Natural killer cell (primary cell): ENCODE measurements around the gene TVP23A. TPM values are rescaled to one million over a fixed set of nuclear protein-coding genes. Genes with fewer than 3 reads are reported as not detected.
"Not testable (repeated sequence)": the region's sequence is repeated elsewhere in the genome, so short reads cannot be mapped to it uniquely, and the experiment has no call there.

Experiments
- ATAC-seq, 3 donors: fragments of 150-1000 bp in 2 of 3; fragments of 200-7000 bp in 1 of 3; cut with Tn5 transposase; 1 replicate in 1 of 3; 2 replicates in 2 of 3; pipeline ENCODE4 v1.10.0; 2021; ENCODE audit warnings: mild to moderate bottlenecking in 2 of 3, moderate library complexity in 2 of 3
- DNase-seq, 2 donors: peaks; one replicate each; pipeline versions ENCODE4 v3.0.0 to v3.0.0-alpha.2; 2013 to 2021; ENCODE audit warnings: mixed read lengths in 1 of 2
- H3K27ac ChIP-seq: one replicate; pipeline ENCODE4 v1.5.1; 2013; ENCODE audit warnings: mild to moderate bottlenecking, low read length
- H3K27me3 ChIP-seq: one replicate; pipeline ENCODE4 v1.6.1; 2013; ENCODE audit warnings: low read length; ENCODE audit not compliant: control insufficient read depth, insufficient read depth
- H3K36me3 ChIP-seq: one replicate; pipeline ENCODE4 v1.6.1; 2013; ENCODE audit warnings: low read length; ENCODE audit not compliant: control insufficient read depth, insufficient read depth
- H3K4me1 ChIP-seq: one replicate; pipeline ENCODE4 v1.6.1; 2013; ENCODE audit warnings: low read length; ENCODE audit not compliant: control insufficient read depth, insufficient read depth
- H3K4me3 ChIP-seq: one replicate; pipeline ENCODE4 v1.5.1; 2013; ENCODE audit warnings: low read length
- H3K9me3 ChIP-seq: one replicate; pipeline ENCODE4 v1.6.1; 2013; ENCODE audit warnings: low read length; ENCODE audit not compliant: control insufficient read depth, insufficient read depth
- H3K27ac Mint-ChIP-seq, 2 donors: one replicate each; pipeline ENCODE4 v1.8.0; 2022; ENCODE audit warnings: mild to moderate bottlenecking in 2 of 2, mixed read lengths in 2 of 2, moderate library complexity in 1 of 2
- H3K27me3 Mint-ChIP-seq, 2 donors: one replicate each; pipeline ENCODE4 v1.8.0; 2022; ENCODE audit warnings: low read depth in 2 of 2, mixed read lengths in 2 of 2
- H3K36me3 Mint-ChIP-seq: one replicate; pipeline ENCODE4 v1.8.0; 2022; ENCODE audit warnings: mixed read lengths
- H3K4me1 Mint-ChIP-seq, 2 donors: one replicate each; pipeline ENCODE4 v1.8.0; 2022; ENCODE audit warnings: mixed read lengths in 2 of 2
- H3K4me3 Mint-ChIP-seq: one replicate; pipeline ENCODE4 v1.8.0; 2022; ENCODE audit warnings: mild to moderate bottlenecking, moderate library complexity, mixed read lengths
- H3K9me3 Mint-ChIP-seq, 2 donors: one replicate each; pipeline ENCODE4 v1.8.0; 2022; ENCODE audit warnings: mixed read lengths in 2 of 2
- WGBS: methylation state at CpG from one replicate; pipeline ENCODE4 v1.1.7; 2013; ENCODE audit warnings: missing lambda C conversion rate; ENCODE audit not compliant: insufficient coverage; 5-methylcytosine and 5-hydroxymethylcytosine counted together
- intact Hi-C: fragments of 100-400 bp; cut with micrococcal nuclease; formaldehyde crosslinking; loops from one replicate; pipeline ENCODE4 v1.14.2; 2022
- total RNA-seq, 4 donors: library from RNA; stranded (reverse); fragments of 120-200 nt in 1 of 4; gene quantifications; one replicate each; pipeline versions ENCODE4 v1.2.3 to v1.2.4, GENCODE V29; 2013 to 2022
- TF ChIP-seq, protein P1 (sequence below): fragments of 200-600 bp; IDR thresholded peaks from one replicate; pipeline ENCODE4 v1.8.0; 2022; ENCODE audit warnings: antibody characterized with exemption

The TVP23A gene
- total RNA-seq, 3 donors from 2014 or later (not counting 1 experiment from before 2014, with no cell fraction given), result not detected

DNA sequence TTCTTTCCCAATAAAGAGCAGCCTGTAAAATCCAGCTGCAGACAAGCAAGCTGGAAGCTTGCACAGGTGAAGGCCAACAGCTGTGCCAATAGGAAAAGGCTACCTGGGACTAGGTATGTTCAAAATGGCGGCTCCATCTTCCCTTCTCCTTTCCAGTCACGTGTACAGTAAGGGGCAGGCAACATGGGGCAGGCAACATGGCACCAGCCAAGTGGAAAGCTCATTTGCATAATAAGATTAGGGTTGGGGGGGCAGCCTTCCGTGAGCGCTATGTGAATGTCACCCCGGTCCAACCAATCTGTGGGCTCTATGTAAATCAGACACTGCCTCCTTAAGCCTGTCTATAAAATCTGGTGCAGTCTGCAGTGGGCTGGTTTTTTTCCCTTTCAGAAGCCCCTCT is 31.3 kb downstream of the TVP23A start:
- intact Hi-C loops, result no loop called here
- Histone ChIP-seq H3K4me1 (no peaks in the 10 kb centered on the region), H3K27ac (no peak overlapping the region), H3K9me3 (no peaks in the 10 kb centered on the region), H3K27me3 (no peaks in the 10 kb centered on the region), H3K36me3 (no peaks in the 10 kb centered on the region), H3K4me3 (no peak overlapping the region)
- Mint-ChIP-seq H3K4me1 (no peaks in the 10 kb centered on the region), H3K9me3 (no peaks in the 10 kb centered on the region), H3K4me3 (no peak overlapping the region), H3K27ac (no peak overlapping the region), H3K27me3 (no peaks in the 10 kb centered on the region), H3K36me3 (no peaks in the 10 kb centered on the region)
- no peak for ATAC-seq
- WGBS, result 90% methylated on average over 5 of the region's 5 CpGs
- no peak for DNase-seq
- TF ChIP-seq, protein P1, sequence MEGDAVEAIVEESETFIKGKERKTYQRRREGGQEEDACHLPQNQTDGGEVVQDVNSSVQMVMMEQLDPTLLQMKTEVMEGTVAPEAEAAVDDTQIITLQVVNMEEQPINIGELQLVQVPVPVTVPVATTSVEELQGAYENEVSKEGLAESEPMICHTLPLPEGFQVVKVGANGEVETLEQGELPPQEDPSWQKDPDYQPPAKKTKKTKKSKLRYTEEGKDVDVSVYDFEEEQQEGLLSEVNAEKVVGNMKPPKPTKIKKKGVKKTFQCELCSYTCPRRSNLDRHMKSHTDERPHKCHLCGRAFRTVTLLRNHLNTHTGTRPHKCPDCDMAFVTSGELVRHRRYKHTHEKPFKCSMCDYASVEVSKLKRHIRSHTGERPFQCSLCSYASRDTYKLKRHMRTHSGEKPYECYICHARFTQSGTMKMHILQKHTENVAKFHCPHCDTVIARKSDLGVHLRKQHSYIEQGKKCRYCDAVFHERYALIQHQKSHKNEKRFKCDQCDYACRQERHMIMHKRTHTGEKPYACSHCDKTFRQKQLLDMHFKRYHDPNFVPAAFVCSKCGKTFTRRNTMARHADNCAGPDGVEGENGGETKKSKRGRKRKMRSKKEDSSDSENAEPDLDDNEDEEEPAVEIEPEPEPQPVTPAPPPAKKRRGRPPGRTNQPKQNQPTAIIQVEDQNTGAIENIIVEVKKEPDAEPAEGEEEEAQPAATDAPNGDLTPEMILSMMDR, result no peak

DNA sequence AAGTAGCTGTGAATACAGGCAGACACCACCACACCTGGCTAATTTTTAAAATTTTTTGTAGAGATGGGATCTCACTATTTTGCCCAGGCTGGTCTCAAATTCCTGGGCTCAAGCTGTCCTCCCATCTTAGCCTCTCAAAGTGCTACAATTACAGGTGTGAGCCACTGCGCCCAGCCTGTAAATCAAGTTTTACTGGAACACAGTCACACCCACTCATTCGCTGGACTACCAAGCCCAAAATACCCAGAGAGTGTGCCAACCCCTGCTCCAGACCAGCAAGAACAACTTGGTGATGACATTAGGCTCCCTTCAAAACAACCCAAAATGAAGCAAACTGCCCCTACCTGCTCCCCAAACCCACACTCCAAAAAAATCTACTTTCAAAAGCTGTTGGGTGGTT is 36.0 kb downstream of the TVP23A start:
- no peaks in the 10 kb centered on the region for H3K36me3 ChIP-seq
- no peaks in the 10 kb centered on the region for H3K36me3 Mint-ChIP-seq
- H3K9me3 Mint-ChIP-seq, result no peaks in the 10 kb centered on the region
- no peak overlapping the region for H3K27ac Mint-ChIP-seq
- no peak for ATAC-seq
- no peak overlapping the region for H3K27ac ChIP-seq
- H3K4me3 Mint-ChIP-seq, result no peak overlapping the region
- H3K9me3 ChIP-seq, result no peaks in the 10 kb centered on the region
- H3K4me1 Mint-ChIP-seq, result no peaks in the 10 kb centered on the region
- WGBS, result 96% methylated on average over 2 of the region's 2 CpGs
- H3K4me3 ChIP-seq, result no peak overlapping the region
- no peaks in the 10 kb centered on the region for H3K27me3 Mint-ChIP-seq
- H3K27me3 ChIP-seq, result no peaks in the 10 kb centered on the region
- intact Hi-C loops, result no loop called here
- no peaks in the 10 kb centered on the region for H3K4me1 ChIP-seq
- TF ChIP-seq, protein P1, result no peak
- no peak for DNase-seq

DNA sequence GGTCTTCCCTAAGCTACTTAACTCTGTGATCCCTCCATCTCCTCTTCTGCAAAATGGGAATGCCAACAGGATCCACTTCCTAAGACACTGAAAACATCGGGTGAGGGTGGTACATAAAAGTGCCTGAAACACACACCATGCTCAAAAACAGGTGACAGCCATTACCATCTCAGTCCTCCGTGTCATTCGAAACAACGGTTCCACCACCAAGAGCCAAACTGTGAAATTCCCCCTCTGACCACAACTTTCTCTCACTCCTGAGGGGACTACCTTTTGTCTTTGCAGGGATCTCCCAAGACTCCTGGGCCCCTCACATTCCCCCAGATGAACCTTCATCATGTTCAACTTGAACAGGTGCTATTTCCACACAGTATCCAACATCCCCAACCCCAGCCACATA is 38.0 kb downstream of the TVP23A start:
- H3K27me3 Mint-ChIP-seq, result no peaks in the 10 kb centered on the region
- H3K9me3 ChIP-seq, result no peaks in the 10 kb centered on the region
- no peaks in the 10 kb centered on the region for H3K36me3 ChIP-seq
- no peak overlapping the region for H3K4me3 Mint-ChIP-seq
- no peaks in the 10 kb centered on the region for H3K9me3 Mint-ChIP-seq
- no peak overlapping the region for H3K27ac Mint-ChIP-seq
- ATAC-seq, result no peak
- no peak overlapping the region for H3K27ac ChIP-seq
- intact Hi-C loops, result no loop called here
- no peaks in the 10 kb centered on the region for H3K27me3 ChIP-seq
- no peak overlapping the region for H3K4me3 ChIP-seq
- no peak for DNase-seq
- H3K4me1 ChIP-seq, result peaks cover 10% of the 10 kb centered on the region
- TF ChIP-seq, protein P1, result no peak
- peaks cover 0 to 7% of the 10 kb centered on the region in 2 donors for H3K4me1 Mint-ChIP-seq
- 71% methylated on average over 4 of the region's 4 CpGs for WGBS
- H3K36me3 Mint-ChIP-seq, result no peaks in the 10 kb centered on the region

DNA sequence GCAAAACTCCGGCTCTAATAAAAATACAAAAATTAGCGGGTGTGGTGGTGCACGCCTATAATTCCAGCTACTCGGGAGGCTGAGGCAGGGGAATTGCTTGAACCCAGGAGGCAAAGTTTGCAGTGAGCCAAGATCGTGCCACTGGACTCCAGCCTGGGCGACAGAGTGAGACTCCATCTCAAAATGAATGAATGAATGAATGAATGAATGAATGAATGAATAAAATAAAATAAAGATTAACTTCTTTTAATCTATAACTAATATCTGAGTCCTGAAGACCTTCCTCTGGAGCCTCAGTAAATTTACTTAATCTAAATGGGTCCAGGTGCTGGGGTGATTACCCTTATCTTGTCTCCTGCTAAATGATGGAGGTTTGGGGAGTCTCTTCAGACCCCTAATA is 38.7 kb downstream of the TVP23A start:
- H3K9me3 ChIP-seq, DNase-seq, ATAC-seq, H3K27me3 ChIP-seq, H3K4me3 ChIP-seq, H3K27ac ChIP-seq, H3K36me3 ChIP-seq, H3K4me3 Mint-ChIP-seq, H3K9me3 Mint-ChIP-seq, intact Hi-C loops, H3K36me3 Mint-ChIP-seq, H3K27me3 Mint-ChIP-seq, H3K27ac Mint-ChIP-seq: not testable (repeated sequence)
- WGBS, result 97% methylated on average over 6 of the region's 6 CpGs
- H3K4me1 Mint-ChIP-seq, result peaks cover 0 to 11% of the 10 kb centered on the region in 2 donors
- H3K4me1 ChIP-seq, result peaks cover 17% of the 10 kb centered on the region
